Measurements from ENCODE around the gene MROH2A. TPM values are rescaled to one million over a fixed set of nuclear protein-coding genes. Genes with fewer than 3 reads are reported as not detected.

MROH2A gene
- total RNA-seq, 1 donor from 2014 or later, result not detected

GRCh38 chr2:233831011-233831721 lies 53.0 kb downstream of the MROH2A start:
- Histone ChIP-seq H3K9me3 (no peaks in the 10 kb centered on the region), H3K4me3 (no peak overlapping the region), H3K4me1 (no peaks in the 10 kb centered on the region), H3K36me3 (no peaks in the 10 kb centered on the region), H3K27ac (no peak overlapping the region), H3K27me3 (no peaks in the 10 kb centered on the region)
- DNase-seq (peak; percentile 59), ATAC-seq (peak; percentile 15)
- no peak for TF ChIP-seq CTCF (IDR thresholded peaks at IDR 0.05)
- intact Hi-C loops (cut with DNase I), result no loop called here

GRCh38 chr2:233831861-233832260 lies 53.7 kb downstream of the MROH2A start:
- TF ChIP-seq CTCF (IDR thresholded peaks at IDR 0.05), result no peak
- ATAC-seq (no peak), DNase-seq (peak; percentile 27)
- intact Hi-C loops (cut with DNase I), result no loop called here
- Histone ChIP-seq H3K27me3 (no peaks in the 10 kb centered on the region), H3K27ac (no peak overlapping the region), H3K4me1 (no peaks in the 10 kb centered on the region), H3K36me3 (no peaks in the 10 kb centered on the region), H3K4me3 (no peak overlapping the region), H3K9me3 (no peaks in the 10 kb centered on the region)

- H3K27ac ChIP-seq, result no peak overlapping the region
- TF ChIP-seq CTCF (IDR thresholded peaks at IDR 0.05), result no peak
- ATAC-seq (no peak), DNase-seq (no peak)
- no peaks in the 10 kb centered on the region for H3K27me3 ChIP-seq
- H3K36me3 ChIP-seq, result no peaks in the 10 kb centered on the region
- intact Hi-C loops (cut with DNase I), result no loop called here
- no peak overlapping the region for H3K4me3 ChIP-seq
- no peaks in the 10 kb centered on the region for H3K4me1 ChIP-seq
- no peaks in the 10 kb centered on the region for H3K9me3 ChIP-seq
Measured at GRCh38 chr2:233832414-233832813, 54.3 kb downstream of the MROH2A start.

GRCh38 chr2:233832869-233833311 lies 54.8 kb downstream of the MROH2A start:
- Histone ChIP-seq H3K4me1 (no peaks in the 10 kb centered on the region), H3K27me3 (no peaks in the 10 kb centered on the region), H3K27ac (no peak overlapping the region), H3K4me3 (no peak overlapping the region), H3K36me3 (no peaks in the 10 kb centered on the region), H3K9me3 (no peaks in the 10 kb centered on the region)
- intact Hi-C loops (cut with DNase I), result no loop called here
- ATAC-seq (no peak), DNase-seq (peak; percentile 62)
- no peak for TF ChIP-seq CTCF (IDR thresholded peaks at IDR 0.05)

GRCh38 chr2:233833345-233833744 lies 55.2 kb downstream of the MROH2A start:
- ATAC-seq (no peak), DNase-seq (peak; percentile 37)
- no peak for TF ChIP-seq CTCF (IDR thresholded peaks at IDR 0.05)
- H3K9me3 ChIP-seq, result no peaks in the 10 kb centered on the region
- no peaks in the 10 kb centered on the region for H3K36me3 ChIP-seq
- no peaks in the 10 kb centered on the region for H3K4me1 ChIP-seq
- H3K4me3 ChIP-seq, result no peak overlapping the region
- intact Hi-C loops (cut with DNase I), result no loop called here
- H3K27me3 ChIP-seq, result no peaks in the 10 kb centered on the region
- no peak overlapping the region for H3K27ac ChIP-seq

Measured in upper lobe of right lung (tissue), 1 donor.